Loucy (cell line): ENCODE data around the gene RB1.

Source experiments
- CTCF ChIP-seq: fragments of 200-600 bp; sonication (generic); conservative IDR thresholded peaks from 2 replicates; pipeline ENCODE4 v1.5.1; 2014; ENCODE audit warnings: mild to moderate bottlenecking, antibody characterized with exemption, low read length
- EZH2phosphoT487 ChIP-seq: fragments of 200-600 bp; IDR thresholded peaks from 2 replicates; pipeline ENCODE4 v1.6.1; 2018; ENCODE audit warnings: antibody characterized with exemption, mild to moderate bottlenecking, moderate library complexity, borderline replicate concordance

GRCh38 chr13:48318377-48318811 lies 14.8 kb downstream of the RB1 start:
- TF ChIP-seq CTCF: no peak
- no peak for TF ChIP-seq EZH2phosphoT487
